Endothelial cell of umbilical vein (primary cell): ENCODE results near the gene CCL27. TPM values are rescaled to one million over a fixed set of nuclear protein-coding genes. Genes with fewer than 3 reads are reported as not detected.
A peak's percentile ranks its signal among the peaks of the same experiment; 100 is the strongest.

Experiments
- BruUV-seq: library from RNA; stranded (reverse); fragments of 400-500 nt; replicated peaks from 2 replicates; lab custom pipeline; 2021; lab: Mats Ljungman, UMichigan
- CTCF ChIA-PET: fragments of 300-600, 350-600 bp; sonication (Branson Sonifier 250); formaldehyde crosslinking; loops from one replicate; lab custom pipeline; 2021; ENCODE audit warnings: antibody characterized with exemption, inconsistent platforms; lab: Charles Lee
- POLR2A ChIA-PET: fragments of 300-600, 350-600 bp; sonication (Branson Sonifier 250); formaldehyde crosslinking; loops from one replicate; lab custom pipeline; 2021; ENCODE audit warnings: antibody characterized with exemption, inconsistent platforms; lab: Charles Lee
- DNase-seq: peaks from one replicate; pipeline ENCODE4 v3.0.0-alpha.2; 2011; ENCODE audit warnings: low read depth, low spot score
- FAIRE-seq: peaks from 2 replicates; lab custom pipeline; 2011; peaks lifted over from hg19 to GRCh38; lab: Jason Lieb, UNC
- H2AFZ ChIP-seq: 2 replicates; pipeline ENCODE4 v1.6.0; 2012; ENCODE audit warnings: low read depth, low read length, control low read depth, inconsistent platforms
- H3K27ac ChIP-seq: 2 replicates; pipeline ENCODE4 v1.5.1; 2011; ENCODE audit warnings: low read depth, mild to moderate bottlenecking, control low read depth, low read length, moderate library complexity; ENCODE audit not compliant: insufficient read depth
- H3K27me3 ChIP-seq, 2 experiments: 2 replicates each; pipeline versions ENCODE4 v1.6.0 to v1.6.1; 2011; ENCODE audit warnings: low read length in 2 of 2, mixed read lengths in 1 of 2; ENCODE audit not compliant: control insufficient read depth in 2 of 2, insufficient read depth in 2 of 2
- H3K36me3 ChIP-seq, 2 experiments: 2 replicates in 1 of 2; 3 replicates in 1 of 2; pipeline ENCODE4 v1.5.1; 2011; ENCODE audit warnings: low read length in 2 of 2, mild to moderate bottlenecking in 1 of 2, moderate library complexity in 1 of 2; ENCODE audit not compliant: control insufficient read depth in 2 of 2, insufficient read depth in 2 of 2; ENCODE audit errors: extremely low read depth in 1 of 2
- H3K4me1 ChIP-seq: 3 replicates; pipeline ENCODE4 v1.5.1; 2011; ENCODE audit warnings: mild to moderate bottlenecking, low read length; ENCODE audit not compliant: control insufficient read depth, insufficient read depth; ENCODE audit errors: extremely low read depth
- H3K4me2 ChIP-seq: 2 replicates; pipeline ENCODE4 v1.6.1; 2011; ENCODE audit warnings: low read length, control low read depth, mixed read lengths; ENCODE audit not compliant: insufficient read depth
- H3K4me3 ChIP-seq, 3 experiments: fragments of 200-600 bp in 1 of 3; sonication (generic), shearing (Covaris generic) in 1 of 3; replicated peaks in 1 of 3; 2 replicates each; pipeline ENCODE4 v1.5.1; 2011 to 2016; ENCODE audit warnings: control low read depth in 3 of 3, low read length in 3 of 3, mild to moderate bottlenecking in 2 of 3, inconsistent platforms in 1 of 3, low read depth in 1 of 3, moderate library complexity in 1 of 3; ENCODE audit not compliant: insufficient read depth in 1 of 3
- H3K79me2 ChIP-seq: 2 replicates; pipeline ENCODE4 v1.6.0; 2012; ENCODE audit warnings: low read length, inconsistent platforms; ENCODE audit not compliant: control insufficient read depth, insufficient read depth
- H3K9ac ChIP-seq: replicated peaks from 2 replicates; pipeline ENCODE3; 2011; ENCODE audit warnings: low read length, control low read depth; ENCODE audit not compliant: insufficient read depth; ENCODE audit errors: extremely low read depth
- H3K9me1 ChIP-seq: replicated peaks from 3 replicates; pipeline ENCODE4 v1.6.0; 2011; ENCODE audit warnings: mild to moderate bottlenecking, low read length; ENCODE audit not compliant: control insufficient read depth, insufficient read depth; ENCODE audit errors: extremely low read depth
- H3K9me3 ChIP-seq: replicated peaks from 2 replicates; pipeline ENCODE4 v1.5.1; 2012; ENCODE audit warnings: low read length, inconsistent platforms; ENCODE audit not compliant: control insufficient read depth, insufficient read depth
- H4K20me1 ChIP-seq: replicated peaks from 2 replicates; pipeline ENCODE3; 2011; ENCODE audit warnings: mild to moderate bottlenecking, low read length; ENCODE audit not compliant: control insufficient read depth, insufficient read depth; ENCODE audit errors: extremely low read depth
- CTCF ChIP-seq, 2 donors: IDR thresholded peaks; 1 replicate in 1 of 2; 2 replicates in 1 of 2; pipeline ENCODE4 v1.5.1; 2011; ENCODE audit warnings: low read length in 2 of 2, mild to moderate bottlenecking in 2 of 2, moderate library complexity in 2 of 2, control low read depth in 1 of 2, inconsistent platforms in 1 of 2, low read depth in 1 of 2; ENCODE audit not compliant: insufficient read depth in 1 of 2; ENCODE audit errors: extremely low read depth in 1 of 2
- EZH2 ChIP-seq: IDR thresholded peaks from 2 replicates; pipeline ENCODE4 v1.6.1; 2012; ENCODE audit warnings: borderline replicate concordance, low read depth, mild to moderate bottlenecking, moderate library complexity, low read length, inconsistent platforms; ENCODE audit not compliant: severe bottlenecking
- FOS ChIP-seq: IDR thresholded peaks from 2 replicates; pipeline ENCODE4 v1.6.1; 2011; ENCODE audit warnings: mild to moderate bottlenecking, low read length, moderate library complexity, borderline replicate concordance; ENCODE audit not compliant: insufficient read depth
- GATA2 ChIP-seq: IDR thresholded peaks from 2 replicates; pipeline ENCODE4 v1.7.0; 2011; ENCODE audit warnings: low read depth, mild to moderate bottlenecking, moderate library complexity, mixed read lengths, low read length; ENCODE audit not compliant: insufficient read length, insufficient read depth
- JUN ChIP-seq: IDR thresholded peaks from 2 replicates; pipeline ENCODE4 v1.6.1; 2011; ENCODE audit warnings: borderline replicate concordance, low read depth; ENCODE audit not compliant: insufficient read length, insufficient read depth
- MAX ChIP-seq: IDR thresholded peaks from 2 replicates; pipeline ENCODE4 v1.6.1; 2011; ENCODE audit not compliant: insufficient read depth, insufficient read length
- MYC ChIP-seq: IDR thresholded peaks from one replicate; pipeline ENCODE4 v1.6.1; 2011; ENCODE audit warnings: mild to moderate bottlenecking, low read depth, low read length
- POLR2A ChIP-seq: IDR thresholded peaks from 2 replicates; pipeline ENCODE4 v1.6.1; 2012; ENCODE audit warnings: low read depth, mild to moderate bottlenecking, control low read depth, low read length
- POLR2AphosphoS5 ChIP-seq: IDR thresholded peaks from 2 replicates; pipeline ENCODE4 v1.6.1; 2012; ENCODE audit warnings: low read depth, mild to moderate bottlenecking, control low read depth, low read length, moderate library complexity; ENCODE audit not compliant: insufficient read depth
- dilution Hi-C: fragments of 300-500 bp; cut with MboI; formaldehyde crosslinking; loops from one replicate; pipeline ENCODE4 v1.15.0; 2019; ENCODE audit warnings: low sequenced_read_pairs; ENCODE audit not compliant: extremely low pct_ligation_motif_present
- intact Hi-C: fragments of 100-400 bp; cut with micrococcal nuclease; formaldehyde crosslinking; loops from one replicate; pipeline ENCODE4 v1.10.0; 2022
- polyA plus RNA-seq, 4 experiments: library from polyadenylated mRNA; depleted of rRNA in 3 of 4; stranded (reverse) in 3 of 4; unstranded in 1 of 4; fragments of >200 nt; gene quantifications; 2 replicates each; pipeline versions ENCODE4 v1.2.1 to v1.2.3, GENCODE V29; 2011 to 2012; ENCODE audit warnings: missing spikeins in 1 of 4
- total RNA-seq: library from RNA; stranded (reverse); gene quantifications from 2 replicates; pipeline ENCODE4 v1.2.3, GENCODE V29; 2021

Gene CCL27
- total and polyA plus RNA-seq, 2 donors (not counting 3 experiments of a cell fraction or from before 2014, with no cell fraction given), result not detected

- CTCF ChIA-PET, result interaction anchor here (0.7 to 3.3 kb wide), 2 partner anchors 9 to 171 kb away, joined by 3 to 11 read pairs; no protein-coding TSS in a partner anchor
- BruUV-seq, result no TSS peak
- Histone ChIP-seq H3K4me1 (no peaks in the 10 kb centered on the region), H2AFZ (no peak overlapping the region), H3K27ac (no peak overlapping the region), H3K79me2 (no peaks in the 10 kb centered on the region), H4K20me1 (no peaks in the 10 kb centered on the region), H3K9me1 (no peaks in the 10 kb centered on the region), H3K4me3 (no peak overlapping the region), H3K9me3 (no peaks in the 10 kb centered on the region), H3K27me3 (peaks cover 4 to 9% of the 10 kb centered on the region in 2 experiments), H3K4me2 (no peak overlapping the region), H3K9ac (no peak overlapping the region), H3K36me3 (no peaks in the 10 kb centered on the region)
- DNase-seq (no peak), FAIRE-seq (peak; percentile 42)
- intact Hi-C loops, result no loop called here
- POLR2A ChIA-PET, result no interaction called here
- TF ChIP-seq MAX (no peak), GATA2 (no peak), MYC (no peak), CTCF (IDR thresholded peaks at IDR 0.05; ENCODE audit: extremely low read depth in 1 of 2, insufficient read depth in 1 of 2, low read depth in 1 of 2, low read length in 2 of 2) (no peak), FOS (no peak), POLR2A (no peak), POLR2AphosphoS5 (no peak), JUN (no peak), EZH2 (no peak)
- dilution Hi-C loops, result no loop called here
Measured at GRCh38 chr9:34693560-34693959, 31.1 kb upstream of the CCL27 start.
